OCI-LY3 (cell line): ENCODE data around the gene DENND1C.
A peak's percentile ranks its signal among the peaks of the same experiment; 100 is the strongest.

Experiments
- H2AFZ ChIP-seq: fragments of 200-600, 300-600 bp; shearing (Covaris generic); 2 replicates; pipeline ENCODE4 v1.6.0; 2014; ENCODE audit warnings: antibody characterized with exemption, low read depth, low read length
- H3K27ac ChIP-seq: fragments of 200-600, 300-600 bp; sonication (generic); 2 replicates; pipeline ENCODE4 v1.5.1; 2014; ENCODE audit warnings: mild to moderate bottlenecking, low read length, moderate library complexity, mixed read lengths
- H3K27me3 ChIP-seq: fragments of 200-600, 300-600 bp; sonication (generic); 2 replicates; pipeline ENCODE4 v1.6.1; 2014; ENCODE audit warnings: low read depth, low read length, mixed read lengths
- H3K36me3 ChIP-seq: fragments of 200-600, 300-600 bp; sonication (generic); replicated peaks from 2 replicates; pipeline ENCODE3; 2014; ENCODE audit warnings: low read depth, low read length, mixed read lengths
- H3K4me1 ChIP-seq: fragments of 300-600, 200-600 bp; sonication (generic); 2 replicates; pipeline ENCODE4 v1.6.1; 2014; ENCODE audit warnings: low read length, mixed read lengths
- H3K4me2 ChIP-seq: fragments of 200-600, 300-600 bp; sonication (generic); 2 replicates; pipeline ENCODE4 v1.6.1; 2014; ENCODE audit warnings: low read length, mixed read lengths
- H3K4me3 ChIP-seq: fragments of 300-600, 200-600 bp; sonication (generic); 2 replicates; pipeline ENCODE4 v1.5.1; 2014; ENCODE audit warnings: antibody characterized with exemption, mild to moderate bottlenecking, low read length, moderate library complexity
- H3K79me2 ChIP-seq: fragments of 300-600, 200-600 bp; shearing (Covaris generic); 2 replicates; pipeline ENCODE4 v1.6.1; 2014; ENCODE audit warnings: mild to moderate bottlenecking, low read length, mixed read lengths
- H3K9ac ChIP-seq: fragments of 300-600, 200-600 bp; shearing (Covaris generic); 2 replicates; pipeline ENCODE4 v1.6.0; 2014; ENCODE audit warnings: mild to moderate bottlenecking, low read length, moderate library complexity
- H3K9me3 ChIP-seq: fragments of 200-600, 300-600 bp; shearing (Covaris generic); 2 replicates; pipeline ENCODE4 v1.6.1; 2014; ENCODE audit warnings: low read length, mixed read lengths; ENCODE audit not compliant: insufficient read depth
- H4K20me1 ChIP-seq: fragments of 200-600, 300-600 bp; sonication (generic); 2 replicates; pipeline ENCODE4 v1.6.1; 2016; ENCODE audit warnings: low read length, mixed read lengths; ENCODE audit not compliant: insufficient read depth
- EZH2phosphoT487 ChIP-seq: fragments of 200-600 bp; shearing (Covaris generic); IDR thresholded peaks from 2 replicates; pipeline ENCODE4 v1.6.1; 2018; ENCODE audit warnings: antibody characterized with exemption, mixed run types, low read depth
- TF ChIP-seq, protein P1 (sequence below): fragments of 200-600, 300-600 bp; sonication (generic); IDR thresholded peaks from 2 replicates; pipeline ENCODE4 v1.5.1; 2014; ENCODE audit warnings: antibody characterized with exemption, low read length, low read depth

The DENND1C gene

DNA sequence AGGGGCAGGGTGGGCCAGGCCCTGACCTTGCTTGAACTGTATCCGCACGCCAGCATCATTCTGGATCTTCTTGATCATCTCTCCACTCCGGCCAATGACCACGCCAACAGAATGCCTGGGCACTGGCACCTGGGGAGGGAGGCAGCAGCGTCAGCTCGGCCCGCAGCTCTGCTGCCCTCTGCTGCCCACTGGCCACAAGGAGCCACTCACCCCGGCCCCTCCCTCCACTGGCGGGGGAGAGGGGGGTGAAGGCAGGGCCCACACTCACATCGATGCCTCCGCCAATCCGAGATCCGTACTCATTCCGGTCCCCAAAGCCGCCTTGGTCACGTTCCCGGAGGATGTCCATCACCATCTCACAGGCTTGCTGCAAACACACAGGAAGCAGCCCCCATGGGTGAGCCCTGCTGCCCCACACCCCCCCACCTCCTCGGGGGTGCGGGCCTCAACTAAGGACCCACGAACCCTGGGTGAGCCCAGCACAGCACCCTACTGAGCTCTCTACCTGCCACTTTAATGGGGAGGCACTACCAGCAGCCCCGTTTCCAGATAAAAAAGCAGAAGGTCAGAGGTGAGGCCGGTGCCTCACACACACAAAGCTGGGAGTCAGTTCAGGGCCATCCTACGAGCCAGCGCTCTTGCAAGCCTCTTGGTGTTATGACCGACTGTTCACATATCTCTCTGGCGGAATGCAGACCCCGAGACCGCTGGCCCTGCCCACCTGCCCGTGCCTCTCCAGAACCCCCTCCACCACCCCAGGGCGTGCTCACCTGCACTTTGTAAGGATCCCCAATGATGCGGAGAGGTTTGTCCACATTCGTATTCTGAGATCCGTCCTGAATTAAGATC lies 63.6 kb downstream of the DENND1C start:
- peaks cover 91% of the 10 kb centered on the region for H3K36me3 ChIP-seq
- peaks cover 59% of the 10 kb centered on the region for H3K79me2 ChIP-seq
- no peak overlapping the region for H3K9ac ChIP-seq
- no peak overlapping the region for H3K27ac ChIP-seq
- H3K4me3 ChIP-seq: no peak overlapping the region
- peaks cover 8% of the 10 kb centered on the region for H3K4me1 ChIP-seq
- H3K4me2 ChIP-seq: no peak overlapping the region
- no peaks in the 10 kb centered on the region for H3K9me3 ChIP-seq
- H4K20me1 ChIP-seq: peaks cover 61% of the 10 kb centered on the region
- TF ChIP-seq EZH2phosphoT487: no peak
- TF ChIP-seq, protein P1, sequence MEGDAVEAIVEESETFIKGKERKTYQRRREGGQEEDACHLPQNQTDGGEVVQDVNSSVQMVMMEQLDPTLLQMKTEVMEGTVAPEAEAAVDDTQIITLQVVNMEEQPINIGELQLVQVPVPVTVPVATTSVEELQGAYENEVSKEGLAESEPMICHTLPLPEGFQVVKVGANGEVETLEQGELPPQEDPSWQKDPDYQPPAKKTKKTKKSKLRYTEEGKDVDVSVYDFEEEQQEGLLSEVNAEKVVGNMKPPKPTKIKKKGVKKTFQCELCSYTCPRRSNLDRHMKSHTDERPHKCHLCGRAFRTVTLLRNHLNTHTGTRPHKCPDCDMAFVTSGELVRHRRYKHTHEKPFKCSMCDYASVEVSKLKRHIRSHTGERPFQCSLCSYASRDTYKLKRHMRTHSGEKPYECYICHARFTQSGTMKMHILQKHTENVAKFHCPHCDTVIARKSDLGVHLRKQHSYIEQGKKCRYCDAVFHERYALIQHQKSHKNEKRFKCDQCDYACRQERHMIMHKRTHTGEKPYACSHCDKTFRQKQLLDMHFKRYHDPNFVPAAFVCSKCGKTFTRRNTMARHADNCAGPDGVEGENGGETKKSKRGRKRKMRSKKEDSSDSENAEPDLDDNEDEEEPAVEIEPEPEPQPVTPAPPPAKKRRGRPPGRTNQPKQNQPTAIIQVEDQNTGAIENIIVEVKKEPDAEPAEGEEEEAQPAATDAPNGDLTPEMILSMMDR: peak; percentile 20
- no peaks in the 10 kb centered on the region for H3K27me3 ChIP-seq
- no peak overlapping the region for H2AFZ ChIP-seq
